GM12878 (cell line): ENCODE measurements around the gene GID8. TPM values are rescaled to one million over a fixed set of nuclear protein-coding genes. Genes with fewer than 3 reads are reported as not detected.

Experiments used
- BHLHE40 ChIP-seq, 2 experiments: fragments of 450-650 bp in 1 of 2; IDR thresholded peaks; 2 replicates each; pipeline ENCODE4 v1.6.1; 2011 to 2017; ENCODE audit warnings: low read depth in 2 of 2, borderline replicate concordance in 1 of 2, improper control_type of control experiment in 1 of 2, low read length in 1 of 2, mild to moderate bottlenecking in 1 of 2
- CHD4 ChIP-seq: fragments of 200-600 bp; sonication (generic); IDR thresholded peaks from 2 replicates; pipeline ENCODE4 v1.6.1; 2016; ENCODE audit warnings: mild to moderate bottlenecking
- E2F8 ChIP-seq: fragments of 450-650 bp; IDR thresholded peaks from 2 replicates; pipeline ENCODE4 v1.6.1; 2018; ENCODE audit warnings: mild to moderate bottlenecking, low read depth, moderate library complexity; ENCODE audit not compliant: partially characterized antibody
- EZH2 ChIP-seq: IDR thresholded peaks from 2 replicates; pipeline ENCODE4 v1.6.1; 2012; ENCODE audit warnings: low read depth, mild to moderate bottlenecking, control low read depth, inconsistent platforms, low read length, borderline replicate concordance; ENCODE audit not compliant: control insufficient read depth
- FOXM1 ChIP-seq: IDR thresholded peaks from 2 replicates; pipeline ENCODE4 v1.6.1; 2012; ENCODE audit warnings: low read depth, mild to moderate bottlenecking, inconsistent platforms, low read length, moderate library complexity
- HCFC1 ChIP-seq: fragments of 150-350 bp; IDR thresholded peaks from 2 replicates; pipeline ENCODE4 v1.6.1; 2014; ENCODE audit warnings: low read length
- IKZF2 ChIP-seq, 2 experiments: fragments of 450-650 bp; IDR thresholded peaks; 2 replicates each; pipeline ENCODE4 v1.6.1; 2017; ENCODE audit warnings: mild to moderate bottlenecking in 2 of 2, moderate library complexity in 2 of 2
- IRF3 ChIP-seq: fragments of 450-650 bp; IDR thresholded peaks from 2 replicates; pipeline ENCODE4 v1.6.1; 2014; ENCODE audit warnings: mild to moderate bottlenecking
- IRF4 ChIP-seq: IDR thresholded peaks from 2 replicates; pipeline ENCODE4 v1.6.1; 2011; ENCODE audit warnings: low read depth, low read length
- JUNB ChIP-seq: IDR thresholded peaks from 2 replicates; pipeline ENCODE4 v1.6.1; 2016; ENCODE audit warnings: antibody characterized with exemption, mild to moderate bottlenecking
- LARP7 ChIP-seq: fragments of 450-650 bp; IDR thresholded peaks from 2 replicates; pipeline ENCODE4 v1.6.1; 2017; ENCODE audit warnings: mild to moderate bottlenecking
- MEF2A ChIP-seq: IDR thresholded peaks from 2 replicates; pipeline ENCODE4 v1.6.1; 2011; ENCODE audit warnings: low read depth, mild to moderate bottlenecking, low read length, moderate library complexity; ENCODE audit not compliant: insufficient read depth
- NR2F1 ChIP-seq: fragments of 450-650 bp; conservative IDR thresholded peaks from 2 replicates; pipeline ENCODE4 v1.6.1; 2017; ENCODE audit warnings: mild to moderate bottlenecking
- PKNOX1 ChIP-seq: fragments of 450-650 bp; IDR thresholded peaks from 2 replicates; pipeline ENCODE4 v1.6.1; 2016; ENCODE audit warnings: mild to moderate bottlenecking
- POLR2A ChIP-seq: IDR thresholded peaks from 2 replicates; pipeline ENCODE4 v1.6.1; 2011; ENCODE audit warnings: low read depth, mild to moderate bottlenecking, low read length
- POU2F2 ChIP-seq: IDR thresholded peaks from 3 replicates; pipeline ENCODE4 v1.6.1; 2011; ENCODE audit warnings: low read depth, mild to moderate bottlenecking, low read length, borderline replicate concordance
- RUNX3 ChIP-seq: IDR thresholded peaks from 2 replicates; pipeline ENCODE4 v1.6.1; 2012; ENCODE audit warnings: low read length, inconsistent platforms
- TCF12 ChIP-seq: IDR thresholded peaks from 2 replicates; pipeline ENCODE4 v1.6.1; 2011; ENCODE audit warnings: low read depth, mild to moderate bottlenecking, low read length
- YBX1 ChIP-seq: fragments of 450-650 bp; IDR thresholded peaks from 2 replicates; pipeline ENCODE4 v1.6.1; 2016; ENCODE audit warnings: antibody characterized with exemption
- YY1 ChIP-seq: IDR thresholded peaks from 2 replicates; pipeline ENCODE4 v1.6.1; 2011; ENCODE audit warnings: low read depth, mild to moderate bottlenecking, low read length
- ZNF207 ChIP-seq: fragments of 450-650 bp; IDR thresholded peaks from 2 replicates; pipeline ENCODE4 v1.6.1; 2014; ENCODE audit warnings: antibody characterized with exemption, mild to moderate bottlenecking, borderline replicate concordance
- ZNF592 ChIP-seq: fragments of 450-650 bp; IDR thresholded peaks from 2 replicates; pipeline ENCODE4 v1.6.1; 2017; ENCODE audit warnings: mild to moderate bottlenecking, moderate library complexity
- polyA plus RNA-seq, 11 experiments: library from polyadenylated mRNA; depleted of rRNA in 4 of 11; unstranded in 6 of 11; stranded (reverse) in 5 of 11; fragments of >200 nt; fragmentation: Nextera tagmentation in 4 of 11; fragmentation: Illumina TruSeq in 1 of 11; extraction: Ambion mirVana in 4 of 11; extraction: Trizol in 1 of 11; gene quantifications; 1 replicate in 1 of 11; 2 replicates in 10 of 11; pipeline versions ENCODE4 v1.2.1 to v1.2.3, GENCODE V29; 2011 to 2016; ENCODE audit warnings: inconsistent platforms in 2 of 11, missing spikeins in 2 of 11, low read depth in 1 of 11
- total RNA-seq, 4 experiments: library from RNA; depleted of rRNA in 3 of 4; stranded (reverse); fragments of >200 nt in 3 of 4; fragmentation: Illumina TruSeq in 1 of 4; extraction: Trizol in 1 of 4; gene quantifications; 2 replicates each; pipeline versions ENCODE4 v1.2.1 to v1.2.3, GENCODE V29; 2013 to 2021

The GID8 gene
- total and polyA plus RNA-seq, 10 of the 15 experiments (the other 5 are each of a cell fraction or from before 2014, with no cell fraction given) = 12.0 to 33.8 (median 22.2) TPM

GRCh38 chr20:62977613-62978560, 39.9 kb downstream of the GID8 start (continued):
- TF ChIP-seq ZNF592 (peak; percentile 68; the same call in 1 of the 2 replicates), LARP7 (peak; percentile 54), MEF2A (no peak), RUNX3 (peak; percentile 93), CHD4 (peak; percentile 99), E2F8 (no peak), JUNB (peak; percentile 63), FOXM1 (peak; percentile 45; the same call in 1 of the 2 replicates), EZH2 (no peak), IRF3 (no peak), PKNOX1 (peak; percentile 70), HCFC1 (0 out of 2 replicates have a peak, but pooled peaks have one; percentile 29), POLR2A (peak; percentile 71), BHLHE40 (IDR thresholded peaks at IDR 0.05; ENCODE audit: borderline replicate concordance in 1 of 2, low read depth in 2 of 2, low read length in 1 of 2) (peak; percentile 83 to 91), NR2F1 (peak; percentile 94), IRF4 (peak; percentile 75; the same call in 1 of the 2 replicates), TCF12 (peak; percentile 81), YBX1 (no peak), YY1 (peak; percentile 85), IKZF2 (IDR thresholded peaks at IDR 0.05) (peak; percentile 94 to 96), ZNF207 (peak; percentile 73; the same call in 1 of the 2 replicates), POU2F2 (peak; percentile 64; the same call in 1 of the 3 replicates)
